Activated naive CD8-positive, alpha-beta T cell treated with anti-CD3 and anti-CD28 coated beads, Interleukin-2, amount 10 ng/mL, durations not matched to agents 7 days and 5 days (primary cell): ENCODE results near the gene USP7. TPM values are rescaled to one million over a fixed set of nuclear protein-coding genes. Genes with fewer than 3 reads are reported as not detected.
A peak's percentile ranks its signal among the peaks of the same experiment; 100 is the strongest.

Experiments used
- ATAC-seq: fragments of 150-1000 bp; cut with Tn5 transposase; one replicate; pipeline ENCODE4 v1.10.0; 2021; ENCODE audit warnings: low read depth, moderate library complexity
- POLR2A ChIA-PET: fragments of 350-600 bp; sonication (Branson Sonifier 250); formaldehyde crosslinking; loops from one replicate; lab custom pipeline; 2021; ENCODE audit warnings: antibody characterized with exemption; lab: Charles Lee
- DNase-seq: peaks from one replicate; pipeline ENCODE4 v3.0.0; 2021
- H3K27ac Mint-ChIP-seq: one replicate; pipeline ENCODE4 v1.8.0; 2022; ENCODE audit warnings: mild to moderate bottlenecking, mixed read lengths
- H3K27me3 Mint-ChIP-seq: one replicate; pipeline ENCODE4 v1.8.0; 2022; ENCODE audit warnings: mild to moderate bottlenecking, moderate library complexity, mixed read lengths
- H3K36me3 Mint-ChIP-seq: one replicate; pipeline ENCODE4 v1.8.0; 2021; ENCODE audit warnings: mild to moderate bottlenecking, mixed read lengths
- H3K4me1 Mint-ChIP-seq: one replicate; pipeline ENCODE4 v1.8.0; 2021; ENCODE audit warnings: mixed read lengths
- H3K4me3 Mint-ChIP-seq: one replicate; pipeline ENCODE4 v1.8.0; 2022; ENCODE audit warnings: mild to moderate bottlenecking, moderate library complexity, mixed read lengths
- H3K9me3 Mint-ChIP-seq: one replicate; pipeline ENCODE4 v1.8.0; 2021; ENCODE audit warnings: mixed read lengths
- total RNA-seq, 2 experiments: library from RNA; stranded (reverse); gene quantifications; one replicate each; pipeline ENCODE4 v1.2.3, GENCODE V29; 2021

USP7 gene
- 100 to 1,000 TPM; 153 to 162 TPM for total RNA-seq

- POLR2A ChIA-PET: interaction anchor here (0.7 to 1.5 kb wide), 3 partner anchors 27 to 127 kb away, joined by 3 to 21 read pairs (median 3); partner anchors contain the start of gene HAPSTR1
- DNase-seq (peak; percentile 95), ATAC-seq (peak; percentile 90)
- Mint-ChIP-seq H3K4me3 (peak within 1 kb of the TSS; percentile 93), H3K9me3 (no peaks in the 10 kb centered on the region), H3K27ac (peak within 1 kb of the TSS; percentile 93), H3K27me3 (peaks cover 11% of the 10 kb centered on the region), H3K4me1 (peaks cover 39% of the 10 kb centered on the region), H3K36me3 (peaks cover 11% of the 10 kb centered on the region)
Measured at GRCh38 chr16:8963821-8964441, at the start of gene USP7. Gene USP7 (minus strand): TSS chr16:8963906. CDS start chr16:8963285, 621 bp downstream.

- no peak overlapping the region for H3K4me3 Mint-ChIP-seq
- peaks cover 3% of the 10 kb centered on the region for H3K4me1 Mint-ChIP-seq
- H3K27me3 Mint-ChIP-seq: peaks cover 14% of the 10 kb centered on the region
- no peak for ATAC-seq
- POLR2A ChIA-PET: no interaction called here
- H3K27ac Mint-ChIP-seq: no peak overlapping the region
- DNase-seq: no peak
- H3K9me3 Mint-ChIP-seq: peaks cover 7% of the 10 kb centered on the region
- H3K36me3 Mint-ChIP-seq: no peaks in the 10 kb centered on the region
Measured at GRCh38 chr16:9013508-9013864, 49.8 kb upstream of the USP7 start.

GRCh38 chr16:9012848-9013507, 49.3 kb upstream of the USP7 start:
- no peak overlapping the region for H3K4me3 Mint-ChIP-seq
- peaks cover 7% of the 10 kb centered on the region for H3K9me3 Mint-ChIP-seq
- peaks cover 3% of the 10 kb centered on the region for H3K4me1 Mint-ChIP-seq
- POLR2A ChIA-PET: no interaction called here
- DNase-seq: no peak
- no peak for ATAC-seq
- H3K27ac Mint-ChIP-seq: no peak overlapping the region
- H3K36me3 Mint-ChIP-seq: no peaks in the 10 kb centered on the region
- peaks cover 14% of the 10 kb centered on the region for H3K27me3 Mint-ChIP-seq

- Mint-ChIP-seq H3K9me3 (peaks cover 7% of the 10 kb centered on the region), H3K4me1 (peaks cover 3% of the 10 kb centered on the region), H3K27ac (no peak overlapping the region), H3K36me3 (no peaks in the 10 kb centered on the region), H3K27me3 (peaks cover 16% of the 10 kb centered on the region), H3K4me3 (no peak overlapping the region)
- no peak for ATAC-seq
- no peak for DNase-seq
- POLR2A ChIA-PET: no interaction called here
Measured at GRCh38 chr16:9012330-9012729, 48.6 kb upstream of the USP7 start.

- Mint-ChIP-seq H3K4me1 (no peaks in the 10 kb centered on the region), H3K36me3 (no peaks in the 10 kb centered on the region), H3K27ac (no peak overlapping the region), H3K4me3 (peak overlapping the region; percentile 26), H3K27me3 (peaks cover 25% of the 10 kb centered on the region), H3K9me3 (peaks cover 2% of the 10 kb centered on the region)
- ATAC-seq (peak; percentile 87), DNase-seq (peak; percentile 68)
- POLR2A ChIA-PET: interaction anchor here (0.5 to 1.3 kb wide), 3 partner anchors 20 to 100 kb away, joined by 3 to 8 read pairs (median 3); partner anchors contain the start of gene HAPSTR1
Measured at GRCh38 chr16:9008601-9009260, 45.0 kb upstream of the USP7 start.

DNA sequence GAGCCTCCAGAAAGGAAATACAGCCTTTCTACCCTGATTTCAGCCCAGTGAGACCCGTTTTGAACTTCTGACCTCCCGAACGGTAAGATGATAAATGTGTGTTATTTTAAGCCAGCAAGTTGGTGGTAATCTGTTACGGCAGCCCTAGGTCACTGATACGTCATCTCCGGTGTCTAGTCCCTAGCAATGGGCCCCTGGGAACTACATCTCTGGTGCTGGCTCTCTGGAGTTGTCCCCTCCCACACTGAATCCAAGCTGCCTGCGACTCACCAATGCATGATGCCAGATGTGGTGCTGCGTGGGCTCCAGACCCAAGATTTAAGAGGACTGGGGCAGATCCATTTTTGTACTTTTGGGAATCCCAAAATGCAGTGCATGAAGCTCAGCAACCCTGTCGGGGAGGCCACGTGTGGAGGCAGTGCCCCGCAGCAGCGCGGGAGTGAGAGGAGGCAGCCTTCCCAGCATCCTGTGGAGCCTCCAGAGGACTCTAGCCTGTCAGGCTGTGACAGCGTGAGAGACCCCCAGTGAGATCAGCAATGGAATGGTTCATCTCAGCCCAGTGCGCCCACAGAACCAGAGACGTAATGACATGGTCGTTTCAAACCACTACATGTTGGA, 43.6 kb upstream of the USP7 start:
- ATAC-seq (no peak), DNase-seq (no peak)
- POLR2A ChIA-PET: no interaction called here
- no peak overlapping the region for H3K27ac Mint-ChIP-seq
- H3K4me1 Mint-ChIP-seq: no peaks in the 10 kb centered on the region
- no peaks in the 10 kb centered on the region for H3K9me3 Mint-ChIP-seq
- peaks cover 22% of the 10 kb centered on the region for H3K27me3 Mint-ChIP-seq
- H3K36me3 Mint-ChIP-seq: no peaks in the 10 kb centered on the region
- no peak overlapping the region for H3K4me3 Mint-ChIP-seq

DNA sequence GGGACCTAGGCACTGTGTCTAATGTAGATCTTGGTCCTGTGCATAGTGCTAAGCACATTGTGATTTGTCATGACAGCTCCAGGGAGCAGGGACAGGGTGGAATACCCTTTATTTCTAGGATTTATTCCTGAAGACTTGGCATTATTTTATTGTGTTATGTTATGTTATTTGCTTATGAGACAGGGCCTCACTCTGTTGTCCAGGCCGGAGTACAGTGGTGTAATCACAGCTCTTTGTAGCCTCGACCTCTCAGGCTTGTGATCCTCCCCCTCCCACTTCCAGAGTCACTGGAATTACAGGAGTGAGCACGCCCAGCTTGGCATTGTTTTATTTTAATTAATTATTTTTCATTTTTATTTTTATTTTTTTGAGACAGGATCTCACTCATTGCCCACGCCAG, 40.5 kb upstream of the USP7 start:
- Mint-ChIP-seq H3K4me1 (peaks cover 4% of the 10 kb centered on the region), H3K36me3 (no peaks in the 10 kb centered on the region), H3K9me3 (no peaks in the 10 kb centered on the region), H3K27ac (no peak overlapping the region), H3K27me3 (peaks cover 14% of the 10 kb centered on the region), H3K4me3 (no peak overlapping the region)
- no peak for ATAC-seq
- DNase-seq: no peak
- POLR2A ChIA-PET: no interaction called here

DNA sequence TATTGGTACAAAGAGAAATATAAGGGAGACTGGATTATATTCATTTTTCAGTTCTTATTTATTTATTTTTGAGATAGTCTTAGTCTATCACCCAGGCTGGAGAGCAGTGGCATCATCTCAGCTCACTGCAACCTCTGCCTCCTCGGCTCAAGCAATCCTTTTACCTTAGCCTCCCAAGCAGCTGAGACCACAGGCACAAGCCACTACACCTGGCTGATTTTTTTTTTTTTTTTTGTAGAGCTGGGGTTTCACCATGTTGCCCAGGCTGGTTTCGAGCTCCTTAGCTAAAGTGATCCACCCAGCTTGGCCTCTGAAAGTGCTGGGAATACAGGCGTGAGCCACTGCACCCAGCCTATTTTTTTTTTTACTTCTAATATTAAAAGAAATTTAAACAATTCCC, 40.1 kb upstream of the USP7 start:
- POLR2A ChIA-PET: no interaction called here
- Mint-ChIP-seq H3K4me3 (no peak overlapping the region), H3K9me3 (no peaks in the 10 kb centered on the region), H3K27me3 (peaks cover 14% of the 10 kb centered on the region), H3K4me1 (peaks cover 4% of the 10 kb centered on the region), H3K27ac (no peak overlapping the region), H3K36me3 (no peaks in the 10 kb centered on the region)
- no peak for DNase-seq
- no peak for ATAC-seq

DNA sequence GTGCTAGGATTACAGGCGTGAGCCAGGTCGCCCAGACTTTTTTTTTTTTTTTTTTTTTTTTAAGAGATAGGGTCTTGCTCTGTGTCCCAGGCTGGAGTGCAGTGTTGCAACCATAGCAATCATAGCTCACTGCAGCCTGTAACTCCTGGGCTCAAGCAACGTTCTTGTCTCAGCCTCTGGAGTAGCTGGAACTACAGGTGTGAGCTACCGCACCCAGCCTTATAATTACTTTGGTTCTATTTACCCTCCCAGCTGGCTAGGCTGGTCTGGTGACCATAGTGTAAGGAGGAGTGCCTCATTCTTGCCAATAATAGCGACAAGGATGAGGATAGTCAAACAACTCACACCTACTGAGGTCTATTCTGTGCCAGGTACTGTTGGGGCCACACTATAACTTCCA, 39.6 kb upstream of the USP7 start:
- Mint-ChIP-seq H3K36me3 (no peaks in the 10 kb centered on the region), H3K4me3 (no peak overlapping the region), H3K9me3 (no peaks in the 10 kb centered on the region), H3K4me1 (peaks cover 4% of the 10 kb centered on the region), H3K27me3 (peaks cover 14% of the 10 kb centered on the region), H3K27ac (no peak overlapping the region)
- DNase-seq (no peak), ATAC-seq (no peak)
- POLR2A ChIA-PET: no interaction called here

GRCh38 chr16:9002042-9002441, 38.3 kb upstream of the USP7 start:
- H3K36me3 Mint-ChIP-seq: no peaks in the 10 kb centered on the region
- H3K4me1 Mint-ChIP-seq: peaks cover 4% of the 10 kb centered on the region
- ATAC-seq: no peak
- peaks cover 10% of the 10 kb centered on the region for H3K27me3 Mint-ChIP-seq
- H3K4me3 Mint-ChIP-seq: no peak overlapping the region
- DNase-seq: no peak
- POLR2A ChIA-PET: interaction anchor here (0.7 to 1.1 kb wide), 2 partner anchors 40 to 59 kb away, joined by 3 read pairs; no protein-coding TSS in a partner anchor
- H3K9me3 Mint-ChIP-seq: no peaks in the 10 kb centered on the region
- H3K27ac Mint-ChIP-seq: peak overlapping the region; percentile 4

GRCh38 chr16:9000664-9001063, 37.0 kb upstream of the USP7 start:
- POLR2A ChIA-PET: no interaction called here
- DNase-seq (no peak), ATAC-seq (no peak)
- H3K4me3 Mint-ChIP-seq: no peak overlapping the region
- no peak overlapping the region for H3K27ac Mint-ChIP-seq
- H3K9me3 Mint-ChIP-seq: no peaks in the 10 kb centered on the region
- H3K4me1 Mint-ChIP-seq: peaks cover 4% of the 10 kb centered on the region
- H3K27me3 Mint-ChIP-seq: peaks cover 2% of the 10 kb centered on the region
- no peaks in the 10 kb centered on the region for H3K36me3 Mint-ChIP-seq

GRCh38 chr16:8999800-9000199, 36.1 kb upstream of the USP7 start:
- H3K36me3 Mint-ChIP-seq: no peaks in the 10 kb centered on the region
- H3K27ac Mint-ChIP-seq: no peak overlapping the region
- ATAC-seq (no peak), DNase-seq (no peak)
- H3K4me1 Mint-ChIP-seq: peaks cover 4% of the 10 kb centered on the region
- H3K4me3 Mint-ChIP-seq: no peak overlapping the region
- H3K9me3 Mint-ChIP-seq: no peaks in the 10 kb centered on the region
- POLR2A ChIA-PET: no interaction called here
- H3K27me3 Mint-ChIP-seq: no peaks in the 10 kb centered on the region

- Mint-ChIP-seq H3K36me3 (no peaks in the 10 kb centered on the region), H3K27ac (no peak overlapping the region), H3K27me3 (no peaks in the 10 kb centered on the region), H3K9me3 (no peaks in the 10 kb centered on the region), H3K4me1 (peaks cover 4% of the 10 kb centered on the region), H3K4me3 (no peak overlapping the region)
- no peak for ATAC-seq
- DNase-seq: no peak
- POLR2A ChIA-PET: interaction anchor here (0.6 kb wide), 1 partner anchor 23 kb away, joined by 3 read pairs; no protein-coding TSS in a partner anchor
Measured at GRCh38 chr16:8998108-8998507, 34.4 kb upstream of the USP7 start.
